HepG2 (cell line): Measurements from ENCODE around the gene ACP5. TPM values are rescaled to one million over a fixed set of nuclear protein-coding genes. Genes with fewer than 3 reads are reported as not detected.
A peak's percentile ranks its signal among the peaks of the same experiment; 100 is the strongest.

Source experiments
- ADNP ChIP-seq: sonication (generic); formaldehyde crosslinking; IDR thresholded peaks from 2 replicates; pipeline ENCODE4 v1.4.0; 2020; ENCODE audit warnings: missing genetic modification reagents
- BORCS8-MEF2B ChIP-seq: sonication (generic); formaldehyde crosslinking; IDR thresholded peaks from 2 replicates; pipeline ENCODE4 v1.8.0; 2022; ENCODE audit warnings: mild to moderate bottlenecking, missing genetic modification reagents
- BRD4 ChIP-seq: sonication (generic); formaldehyde crosslinking; IDR thresholded peaks from 2 replicates; pipeline ENCODE4 v1.4.0; 2020; ENCODE audit warnings: missing genetic modification reagents
- CREB3 ChIP-seq: sonication (generic); formaldehyde crosslinking; IDR thresholded peaks from 2 replicates; pipeline ENCODE4 v1.5.0; 2020; ENCODE audit warnings: missing genetic modification reagents
- GLI4 ChIP-seq: sonication (generic); formaldehyde crosslinking; IDR thresholded peaks from 2 replicates; pipeline ENCODE4 v1.5.1; 2020; ENCODE audit warnings: missing genetic modification reagents, mild to moderate bottlenecking, moderate library complexity, borderline replicate concordance
- MAFK ChIP-seq, 2 experiments: IDR thresholded peaks in 1 of 2; conservative IDR thresholded peaks in 1 of 2; 2 replicates each; pipeline ENCODE4 v1.6.1; 2011; ENCODE audit warnings: improper control_type of control experiment in 2 of 2, low read length in 2 of 2
- PRDM10 ChIP-seq: sonication (generic); formaldehyde crosslinking; IDR thresholded peaks from 2 replicates; pipeline ENCODE4 v1.4.0; 2020; ENCODE audit warnings: low read depth, missing genetic modification reagents
- RAD21 ChIP-seq: fragments of 450-650 bp; formaldehyde crosslinking; IDR thresholded peaks from 2 replicates; pipeline ENCODE4 v1.5.0; 2020; ENCODE audit warnings: mild to moderate bottlenecking
- RARG ChIP-seq: sonication (generic); formaldehyde crosslinking; IDR thresholded peaks from 2 replicates; pipeline ENCODE4 v1.4.0; 2020; ENCODE audit warnings: low read depth, mild to moderate bottlenecking, missing genetic modification reagents
- RBM39 ChIP-seq: fragments of 200-400 bp; formaldehyde crosslinking; IDR thresholded peaks from one replicate; pipeline ENCODE4 v1.6.1; 2018; ENCODE audit warnings: antibody characterized with exemption, mild to moderate bottlenecking, low read depth, low read length; ENCODE audit not compliant: poor library complexity, severe bottlenecking
- SMAD1 ChIP-seq: sonication (generic); formaldehyde crosslinking; IDR thresholded peaks from 2 replicates; pipeline ENCODE4 v1.4.0; 2020; ENCODE audit warnings: missing genetic modification reagents, low read depth, mild to moderate bottlenecking, borderline replicate concordance
- SNAPC5 ChIP-seq: sonication (generic); formaldehyde crosslinking; IDR thresholded peaks from 2 replicates; pipeline ENCODE4 v1.8.1; 2023; ENCODE audit warnings: mild to moderate bottlenecking, missing genetic modification reagents, borderline replicate concordance
- XBP1 ChIP-seq: sonication (generic); formaldehyde crosslinking; IDR thresholded peaks from 2 replicates; pipeline ENCODE4 v1.5.0; 2020; ENCODE audit warnings: missing genetic modification reagents
- ZFP82 ChIP-seq: sonication (generic); formaldehyde crosslinking; IDR thresholded peaks from 2 replicates; pipeline ENCODE4 v1.5.1; 2020; ENCODE audit warnings: mild to moderate bottlenecking, missing genetic modification reagents, borderline replicate concordance
- ZMYM3 ChIP-seq: sonication (generic); formaldehyde crosslinking; IDR thresholded peaks from 2 replicates; pipeline ENCODE4 v1.5.1; 2020; ENCODE audit warnings: mild to moderate bottlenecking, missing genetic modification reagents
- ZNF121 ChIP-seq: sonication (generic); formaldehyde crosslinking; IDR thresholded peaks from 2 replicates; pipeline ENCODE4 v1.5.0; 2020; ENCODE audit warnings: mild to moderate bottlenecking, missing genetic modification reagents
- ZNF138 ChIP-seq: sonication (generic); formaldehyde crosslinking; IDR thresholded peaks from 2 replicates; pipeline ENCODE4 v1.5.0; 2020; ENCODE audit warnings: mild to moderate bottlenecking, low read depth, missing genetic modification reagents
- ZNF251 ChIP-seq: sonication (generic); formaldehyde crosslinking; IDR thresholded peaks from 2 replicates; pipeline ENCODE4 v1.9.0; 2021; ENCODE audit warnings: mild to moderate bottlenecking, missing genetic modification reagents
- ZNF253 ChIP-seq: sonication (generic); formaldehyde crosslinking; IDR thresholded peaks from 2 replicates; pipeline ENCODE4 v1.8.0; 2022; ENCODE audit warnings: mild to moderate bottlenecking, missing genetic modification reagents, borderline replicate concordance
- ZNF383 ChIP-seq: sonication (generic); formaldehyde crosslinking; IDR thresholded peaks from 2 replicates; pipeline ENCODE4 v1.4.0; 2020; ENCODE audit warnings: missing genetic modification reagents, mild to moderate bottlenecking, borderline replicate concordance
- ZNF430 ChIP-seq: sonication (generic); formaldehyde crosslinking; IDR thresholded peaks from 2 replicates; pipeline ENCODE4 v1.9.0; 2021; ENCODE audit warnings: mild to moderate bottlenecking, missing genetic modification reagents
- ZNF770 ChIP-seq: sonication (generic); formaldehyde crosslinking; IDR thresholded peaks from 2 replicates; pipeline ENCODE4 v1.5.0; 2020; ENCODE audit warnings: mild to moderate bottlenecking, missing genetic modification reagents
- ZNF83 ChIP-seq: sonication (generic); formaldehyde crosslinking; IDR thresholded peaks from 2 replicates; pipeline ENCODE4 v1.4.0; 2020; ENCODE audit warnings: missing genetic modification reagents, mild to moderate bottlenecking, borderline replicate concordance
- polyA plus RNA-seq, 8 experiments: library from polyadenylated mRNA; depleted of rRNA in 3 of 8; stranded (reverse) in 7 of 8; unstranded in 1 of 8; fragments of >200 nt; fragmentation: Illumina TruSeq in 4 of 8; extraction: Trizol in 4 of 8; gene quantifications; 2 replicates each; pipeline versions ENCODE4 v1.2.1 to v1.2.3, GENCODE V29; 2011 to 2016; ENCODE audit warnings: low read depth in 4 of 8, missing spikeins in 1 of 8, mixed read lengths in 1 of 8; ENCODE audit not compliant: insufficient read depth in 1 of 8
- total RNA-seq, 5 experiments: library from RNA; depleted of rRNA; stranded (reverse); fragments of >200 nt; fragmentation: Illumina TruSeq; extraction: Trizol; gene quantifications; 2 replicates each; pipeline ENCODE4 v1.2.3, GENCODE V29; 2016; ENCODE audit warnings: low read depth in 1 of 5

ACP5 gene
- total and polyA plus RNA-seq, 2 of the 13 experiments (the other 11 are each of a cell fraction or from before 2014, with no cell fraction given), result 1.3 to 6.7 TPM

GRCh38 chr19:11528551-11529341, 48.7 kb downstream of the ACP5 start, which contains the start of gene ECSIT (continued):
- TF ChIP-seq ZNF138 (CRISPR knock-in tag), result peak; percentile 86
- TF ChIP-seq BRD4 (CRISPR knock-in tag), result no peak
- no peak; the same call in 1 of the 2 replicates for TF ChIP-seq SNAPC5
- no peak for TF ChIP-seq XBP1
- 0 out of 2 replicates have a peak, but pooled peaks have one; percentile 39 for TF ChIP-seq PRDM10
- TF ChIP-seq GLI4 (CRISPR knock-in tag), result no peak
- TF ChIP-seq ZNF770 (CRISPR knock-in tag), result no peak; the same call in 1 of the 2 replicates
- TF ChIP-seq RBM39, result peak; percentile 60
- TF ChIP-seq RAD21 (CRISPR knock-in tag), result no peak
- TF ChIP-seq SMAD1 (CRISPR knock-in tag), result no peak
- no peak for TF ChIP-seq RARG
- TF ChIP-seq CREB3 (CRISPR knock-in tag), result 0 out of 2 replicates have a peak, but pooled peaks have one; percentile 54
- no peak for TF ChIP-seq ZNF253 (CRISPR knock-in tag)
- TF ChIP-seq ZMYM3, result peak; percentile 37; the same call in 1 of the 2 replicates
- TF ChIP-seq ZNF383 (CRISPR knock-in tag), result no peak
- TF ChIP-seq ZNF121 (CRISPR knock-in tag), result no peak
- peak; percentile 90 for TF ChIP-seq BORCS8-MEF2B (CRISPR knock-in tag)
- TF ChIP-seq ZNF251 (CRISPR knock-in tag), result no peak
- no peak for TF ChIP-seq MAFK (conservative IDR thresholded peaks at IDR 0.05 in 1 of 2, IDR thresholded peaks at IDR 0.05 in 1 of 2; ENCODE audit: low read length in 2 of 2)
- no peak for TF ChIP-seq ZFP82
- TF ChIP-seq ZNF83, result no peak
- TF ChIP-seq ZNF430 (CRISPR knock-in tag), result peak; percentile 90; the same call in 1 of the 2 replicates
- TF ChIP-seq ADNP (CRISPR knock-in tag), result no peak
